BLaER1 treated with 17β-estradiol and CSF1 and Interleukin-3, amounts not matched to agents 10 nM and 100 nM (cell line): ENCODE data around the gene SIRPB1.
A peak's percentile ranks its signal among the peaks of the same experiment; 100 is the strongest.
"Not testable (repeated sequence)": the region's sequence is repeated elsewhere in the genome, so short reads cannot be mapped to it uniquely, and the experiment has no call there.

Source experiments
- H3K27ac ChIP-seq, 11 experiments: shearing (Covaris generic); formaldehyde crosslinking; 2 replicates each; pipeline ENCODE4 v1.8.1; 2022
- H3K27me3 ChIP-seq, 11 experiments: shearing (Covaris generic); formaldehyde crosslinking; 2 replicates each; pipeline ENCODE4 v1.8.1; 2022
- H3K36me3 ChIP-seq, 11 experiments: shearing (Covaris generic); formaldehyde crosslinking; 2 replicates each; pipeline ENCODE4 v1.8.1; 2022
- H3K4me1 ChIP-seq, 10 experiments: shearing (Covaris generic); formaldehyde crosslinking; 2 replicates each; pipeline ENCODE4 v1.8.1; 2022
- H3K4me2 ChIP-seq, 11 experiments: shearing (Covaris generic); formaldehyde crosslinking; 2 replicates each; pipeline ENCODE4 v1.8.1; 2022
- H3K4me3 ChIP-seq, 10 experiments: shearing (Covaris generic); formaldehyde crosslinking; 2 replicates each; pipeline ENCODE4 v1.8.1; 2022
- H3K9ac ChIP-seq, 11 experiments: shearing (Covaris generic); formaldehyde crosslinking; 2 replicates each; pipeline ENCODE4 v1.8.1; 2022
- H3K9me3 ChIP-seq, 11 experiments: shearing (Covaris generic); formaldehyde crosslinking; replicated peaks in 1 of 11; 2 replicates each; pipeline ENCODE4 v1.8.1; 2022
- H4K20me1 ChIP-seq, 11 experiments: shearing (Covaris generic); formaldehyde crosslinking; 2 replicates each; pipeline ENCODE4 v1.8.1; 2022
- Cebpa-rat ChIP-seq, 11 experiments: shearing (Covaris generic); IDR thresholded peaks; 2 replicates each; pipeline ENCODE4 v1.8.1; 2022

SIRPB1 gene

GRCh38 chr20:1595333-1595732 is 24.5 kb downstream of the SIRPB1 start:
- peaks cover 0 to 46% (median 12%) of the 10 kb centered on the region in 10 experiments; a peak in 18 of 20 replicates for H3K4me1 ChIP-seq
- H3K36me3 ChIP-seq, result no peaks in the 10 kb centered on the region
- H4K20me1 ChIP-seq, result no peaks in the 10 kb centered on the region
- TF ChIP-seq Cebpa-rat (IDR thresholded peaks at IDR 0.05), result no peak
- peak overlapping the region in 10 of 11 experiments; percentile 10 to 73 (median 59); a peak in 17 of 22 replicates for H3K4me2 ChIP-seq
- no peak overlapping the region for H3K9ac ChIP-seq
- H3K4me3 ChIP-seq, result no peak overlapping the region
- peak overlapping the region in 6 of 11 experiments; percentile 14 to 69 (median 51); a peak in 8 of 22 replicates for H3K27ac ChIP-seq
- no peaks in the 10 kb centered on the region for H3K27me3 ChIP-seq
- no peaks in the 10 kb centered on the region for H3K9me3 ChIP-seq

- H4K20me1 ChIP-seq, result no peaks in the 10 kb centered on the region
- H3K27ac ChIP-seq, result peak overlapping the region; percentile 50 to 94 (median 87); a peak in 21 of 22 replicates
- H3K9ac ChIP-seq, result peak overlapping the region in 10 of 11 experiments; percentile 44 to 80 (median 77); a peak in 17 of 22 replicates
- TF ChIP-seq Cebpa-rat (IDR thresholded peaks at IDR 0.05), result peak; percentile 21 to 84 (median 71); a peak in 16 of 22 replicates
- H3K4me3 ChIP-seq, result peak overlapping the region in 6 of 10 experiments; percentile 17 to 54 (median 44); a peak in 9 of 20 replicates
- no peaks in the 10 kb centered on the region for H3K27me3 ChIP-seq
- peaks cover 0 to 3% (median 0%) of the 10 kb centered on the region in 11 experiments; a peak in 2 of 22 replicates for H3K36me3 ChIP-seq
- H3K9me3 ChIP-seq, result peaks cover 0 to 32% (median 0%) of the 10 kb centered on the region in 11 experiments; a peak in 10 of 22 replicates
- peak overlapping the region in 10 of 11 experiments; percentile 24 to 86 (median 76); a peak in 19 of 22 replicates for H3K4me2 ChIP-seq
- peaks cover 0 to 48% (median 30%) of the 10 kb centered on the region in 10 experiments; a peak in 17 of 20 replicates for H3K4me1 ChIP-seq
Measured at GRCh38 chr20:1588533-1589460, 31.0 kb downstream of the SIRPB1 start.

DNA sequence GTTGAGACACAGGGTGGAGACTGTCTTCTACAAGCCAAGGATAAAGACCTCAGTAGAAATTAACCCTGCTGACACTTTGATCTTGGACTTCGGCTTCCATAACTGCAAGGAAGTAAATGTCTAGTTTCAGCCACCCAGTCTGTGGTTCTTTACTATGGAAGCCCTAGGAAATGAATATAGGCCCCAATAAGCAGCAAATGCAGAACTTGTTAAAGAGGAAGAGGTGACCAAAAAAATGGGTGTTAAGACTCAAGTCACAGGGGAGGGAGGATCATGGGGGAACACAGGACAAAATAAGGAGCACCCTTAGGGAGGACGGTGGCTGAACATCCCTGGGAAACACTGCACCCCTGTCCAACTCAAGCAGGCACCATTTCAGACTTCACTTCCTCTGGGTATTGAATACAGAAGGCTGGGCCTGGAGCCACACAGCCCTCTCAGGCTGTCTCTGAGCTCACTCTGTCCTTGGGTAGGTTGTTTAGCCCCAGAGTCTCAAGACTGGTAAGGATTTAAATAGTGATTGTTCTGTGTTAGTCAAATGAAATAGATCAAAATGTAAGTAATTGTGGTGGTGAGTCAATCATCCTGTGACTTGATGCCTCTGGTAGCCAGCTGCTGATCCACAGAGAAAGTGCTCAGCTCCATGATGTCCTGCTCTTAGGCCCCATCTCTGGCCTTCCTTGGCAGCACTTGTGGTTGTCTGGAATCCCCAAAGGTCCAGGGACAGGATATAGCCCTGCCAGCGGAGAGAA is 31.9 kb downstream of the SIRPB1 start:
- peaks cover 0 to 48% (median 30%) of the 10 kb centered on the region in 10 experiments; a peak in 17 of 20 replicates for H3K4me1 ChIP-seq

DNA sequence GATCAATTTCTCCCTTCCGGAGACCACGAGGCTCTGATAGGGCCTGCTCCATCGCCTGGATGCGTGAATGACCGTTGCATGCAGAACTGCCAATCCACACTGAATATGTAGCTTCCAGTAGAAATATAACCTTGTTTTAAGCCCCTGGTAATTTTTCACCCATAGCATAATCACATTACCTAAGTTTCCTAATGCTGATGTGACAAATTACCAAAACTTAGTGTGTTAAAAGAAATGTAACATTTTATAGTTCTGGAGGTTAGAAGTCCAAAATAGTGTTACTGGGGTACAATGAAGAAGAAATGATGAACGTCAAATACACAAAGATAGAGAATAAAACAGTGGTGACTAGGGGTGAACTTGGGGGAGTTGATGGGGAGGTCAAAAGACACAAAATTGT is 40.3 kb downstream of the SIRPB1 start:
- peaks cover 0 to 8% (median 0%) of the 10 kb centered on the region in 11 experiments; a peak in 4 of 22 replicates for H3K9me3 ChIP-seq
- H3K4me3 ChIP-seq, result no peak overlapping the region
- no peak overlapping the region for H3K27ac ChIP-seq
- no peak for TF ChIP-seq Cebpa-rat (IDR thresholded peaks at IDR 0.05)
- H3K27me3 ChIP-seq, result no peaks in the 10 kb centered on the region
- peaks cover 0 to 7% (median 0%) of the 10 kb centered on the region in 11 experiments; a peak in 1 of 22 replicates for H4K20me1 ChIP-seq
- H3K36me3 ChIP-seq, result peaks cover 0 to 51% (median 0%) of the 10 kb centered on the region in 11 experiments; a peak in 9 of 22 replicates
- no peaks in the 10 kb centered on the region for H3K4me1 ChIP-seq
- no peak overlapping the region for H3K4me2 ChIP-seq
- no peak overlapping the region for H3K9ac ChIP-seq

More for the DNA sequence above, 31.9 kb downstream of the SIRPB1 start:
- Histone ChIP-seq H3K36me3 (peaks cover 0 to 11% (median 0%) of the 10 kb centered on the region in 11 experiments; a peak in 2 of 22 replicates), H3K9ac (peak overlapping the region in 9 of 11 experiments; percentile 56 to 80 (median 77); a peak in 17 of 22 replicates), H3K27ac (peak overlapping the region; percentile 50 to 94 (median 87); a peak in 21 of 22 replicates), H3K4me3 (peak overlapping the region in 7 of 10 experiments; percentile 3 to 54 (median 43); a peak in 9 of 20 replicates), H3K4me2 (peak overlapping the region in 10 of 11 experiments; percentile 24 to 86 (median 76); a peak in 19 of 22 replicates), H3K9me3 (peaks cover 0 to 36% (median 0%) of the 10 kb centered on the region in 11 experiments; a peak in 10 of 22 replicates), H3K27me3 (no peaks in the 10 kb centered on the region), H4K20me1 (no peaks in the 10 kb centered on the region)
- TF ChIP-seq Cebpa-rat (IDR thresholded peaks at IDR 0.05), result no peak

DNA sequence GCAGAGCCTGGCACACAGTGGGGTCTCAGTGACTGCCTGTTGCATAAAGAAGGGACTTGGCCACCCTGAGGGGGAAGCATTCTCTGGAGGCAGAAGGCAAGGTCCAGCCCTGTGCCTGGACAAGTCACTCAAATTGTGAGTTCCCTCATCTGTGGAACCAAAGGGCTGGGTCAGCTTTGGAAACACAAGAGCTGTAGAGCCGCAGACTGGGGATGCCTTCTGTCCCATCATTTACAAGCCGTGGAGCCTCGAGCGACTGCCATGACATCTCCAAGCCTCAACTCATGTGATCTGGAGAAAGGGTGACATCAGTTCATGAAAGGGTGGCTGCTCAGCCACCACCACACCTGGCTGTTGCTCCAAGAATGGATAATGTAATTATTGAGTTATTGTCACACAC is 41.9 kb downstream of the SIRPB1 start:
- Histone ChIP-seq H3K4me2 (no peak overlapping the region), H3K27me3 (no peaks in the 10 kb centered on the region), H3K9me3 (no peaks in the 10 kb centered on the region), H3K27ac (no peak overlapping the region), H3K4me1 (no peaks in the 10 kb centered on the region), H3K4me3 (no peak overlapping the region), H3K36me3 (peaks cover 0 to 39% (median 0%) of the 10 kb centered on the region in 11 experiments; a peak in 9 of 22 replicates), H3K9ac (no peak overlapping the region), H4K20me1 (peaks cover 0 to 7% (median 0%) of the 10 kb centered on the region in 11 experiments; a peak in 1 of 22 replicates)
- TF ChIP-seq Cebpa-rat (IDR thresholded peaks at IDR 0.05), result no peak

GRCh38 chr20:1577313-1577712 is 42.5 kb downstream of the SIRPB1 start:
- not testable (repeated sequence) for H3K27ac ChIP-seq, H3K9me3 ChIP-seq, H3K4me2 ChIP-seq, H3K9ac ChIP-seq, H4K20me1 ChIP-seq, H3K4me1 ChIP-seq, H3K4me3 ChIP-seq, H3K27me3 ChIP-seq
- H3K36me3 ChIP-seq, result peaks cover 0 to 38% (median 0%) of the 10 kb centered on the region in 11 experiments; a peak in 9 of 22 replicates

DNA sequence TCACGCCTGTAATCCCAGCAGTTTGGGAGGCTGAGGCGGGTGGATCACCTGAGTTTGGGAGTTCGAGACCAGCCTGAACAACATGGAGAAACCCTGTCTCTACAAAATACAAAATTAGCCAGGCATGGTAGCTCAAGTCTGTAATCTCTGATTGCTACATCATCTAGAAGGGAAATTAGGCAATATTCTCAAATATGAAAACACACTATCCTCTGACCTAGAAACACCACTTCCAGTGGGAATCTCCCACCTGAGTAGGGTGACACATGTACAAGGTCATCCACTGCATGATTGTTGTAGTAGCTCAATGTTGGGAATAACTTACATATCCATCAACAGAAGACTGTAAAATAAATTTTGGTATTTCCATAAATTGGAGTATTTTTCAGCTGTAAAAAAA is 43.2 kb downstream of the SIRPB1 start:
- Histone ChIP-seq H3K4me2 (no peak overlapping the region), H3K27ac (no peak overlapping the region), H3K27me3 (no peaks in the 10 kb centered on the region), H4K20me1 (peaks cover 0 to 7% (median 0%) of the 10 kb centered on the region in 11 experiments; a peak in 1 of 22 replicates), H3K4me3 (no peak overlapping the region), H3K4me1 (no peaks in the 10 kb centered on the region), H3K36me3 (peaks cover 0 to 42% (median 0%) of the 10 kb centered on the region in 11 experiments; a peak in 9 of 22 replicates), H3K9ac (no peak overlapping the region), H3K9me3 (no peaks in the 10 kb centered on the region)
- TF ChIP-seq Cebpa-rat (IDR thresholded peaks at IDR 0.05), result no peak

- H3K36me3 ChIP-seq, result peaks cover 0 to 48% (median 0%) of the 10 kb centered on the region in 11 experiments; a peak in 9 of 22 replicates
- not testable (repeated sequence) for H3K9me3 ChIP-seq, H3K4me3 ChIP-seq, H3K4me2 ChIP-seq, H3K27me3 ChIP-seq, H3K4me1 ChIP-seq, H4K20me1 ChIP-seq, H3K9ac ChIP-seq, H3K27ac ChIP-seq
Measured at GRCh38 chr20:1576003-1576402, 43.8 kb downstream of the SIRPB1 start.

DNA sequence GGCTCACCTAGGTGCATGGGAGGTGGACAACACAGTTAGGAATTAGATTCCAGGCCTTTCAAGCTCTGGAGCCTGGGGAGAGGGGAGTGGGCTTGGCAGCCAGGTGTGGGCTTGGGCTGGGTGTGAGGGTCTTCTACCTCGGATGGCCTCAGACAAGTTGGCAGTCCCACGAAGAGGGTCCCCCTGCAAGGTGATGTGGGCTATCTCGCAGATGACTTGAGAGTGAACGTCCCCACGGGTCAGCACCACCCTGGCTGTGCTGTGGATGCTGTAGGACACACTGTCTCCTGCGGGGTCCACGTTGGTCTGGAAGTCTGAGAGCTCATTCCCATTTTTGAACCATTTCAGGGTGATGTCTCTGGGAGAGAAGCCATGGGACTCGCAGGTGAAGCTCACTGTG is 48.2 kb downstream of the SIRPB1 start:
- peaks cover 0 to 31% (median 0%) of the 10 kb centered on the region in 11 experiments; a peak in 8 of 22 replicates for H3K36me3 ChIP-seq
- not testable (repeated sequence) for H3K9me3 ChIP-seq, H3K27me3 ChIP-seq, H3K4me3 ChIP-seq, H3K27ac ChIP-seq, H4K20me1 ChIP-seq, H3K9ac ChIP-seq, H3K4me2 ChIP-seq
- peaks cover 0 to 33% (median 14%) of the 10 kb centered on the region in 10 experiments; a peak in 11 of 20 replicates for H3K4me1 ChIP-seq
